Measurements from ENCODE around the gene NPFF.

The NPFF gene

GRCh38 chr12:53464685-53465418 is 42.4 kb downstream of the NPFF start:
- H3K9ac ChIP-seq (ENCODE audit: low read depth, low read length): no peak overlapping the region
- no peaks in the 10 kb centered on the region for H3K9me3 ChIP-seq (ENCODE audit: control insufficient read depth, insufficient read depth, low read length)
- H3K4me1 ChIP-seq (ENCODE audit: insufficient read depth, low read length): peaks cover 8% of the 10 kb centered on the region; the same call in 1 of the 2 replicates
- peaks cover 86% of the 10 kb centered on the region for H3K36me3 ChIP-seq (ENCODE audit: insufficient read depth, low read length)

GRCh38 chr12:53463802-53464560 is 43.3 kb downstream of the NPFF start:
- Histone ChIP-seq H3K36me3 (ENCODE audit: insufficient read depth, low read length) (peaks cover 86% of the 10 kb centered on the region), H3K4me1 (ENCODE audit: insufficient read depth, low read length) (peaks cover 8% of the 10 kb centered on the region; the same call in 1 of the 2 replicates), H3K9ac (ENCODE audit: low read depth, low read length) (no peak overlapping the region), H3K9me3 (ENCODE audit: control insufficient read depth, insufficient read depth, low read length) (no peaks in the 10 kb centered on the region)

GRCh38 chr12:53462935-53463334 is 44.3 kb downstream of the NPFF start:
- Histone ChIP-seq H3K9me3 (ENCODE audit: control insufficient read depth, insufficient read depth, low read length) (no peaks in the 10 kb centered on the region), H3K36me3 (ENCODE audit: insufficient read depth, low read length) (peaks cover 86% of the 10 kb centered on the region), H3K4me1 (ENCODE audit: insufficient read depth, low read length) (peaks cover 8% of the 10 kb centered on the region; the same call in 1 of the 2 replicates), H3K9ac (ENCODE audit: low read depth, low read length) (no peak overlapping the region)

GRCh38 chr12:53461591-53461990 is 45.7 kb downstream of the NPFF start:
- Histone ChIP-seq H3K9ac (ENCODE audit: low read depth, low read length) (no peak overlapping the region), H3K36me3 (ENCODE audit: insufficient read depth, low read length) (peaks cover 87% of the 10 kb centered on the region), H3K4me1 (ENCODE audit: insufficient read depth, low read length) (peaks cover 8% of the 10 kb centered on the region; the same call in 1 of the 2 replicates), H3K9me3 (ENCODE audit: control insufficient read depth, insufficient read depth, low read length) (no peaks in the 10 kb centered on the region)

- peaks cover 85% of the 10 kb centered on the region for H3K36me3 ChIP-seq (ENCODE audit: insufficient read depth, low read length)
- H3K9ac ChIP-seq (ENCODE audit: low read depth, low read length): no peak overlapping the region
- H3K9me3 ChIP-seq (ENCODE audit: control insufficient read depth, insufficient read depth, low read length): no peaks in the 10 kb centered on the region
- H3K4me1 ChIP-seq (ENCODE audit: insufficient read depth, low read length): peaks cover 8% of the 10 kb centered on the region; the same call in 1 of the 2 replicates
Observed at GRCh38 chr12:53461059-53461458, 46.2 kb downstream of the NPFF start.

- H3K9me3 ChIP-seq (ENCODE audit: control insufficient read depth, insufficient read depth, low read length): no peaks in the 10 kb centered on the region
- H3K9ac ChIP-seq (ENCODE audit: low read depth, low read length): no peak overlapping the region
- H3K36me3 ChIP-seq (ENCODE audit: insufficient read depth, low read length): peaks cover 85% of the 10 kb centered on the region
- peaks cover 9% of the 10 kb centered on the region; the same call in 1 of the 2 replicates for H3K4me1 ChIP-seq (ENCODE audit: insufficient read depth, low read length)
Observed at GRCh38 chr12:53459097-53459496, 48.2 kb downstream of the NPFF start.

Measured in ES-I3 (cell line).